ENCODE measurements around the gene TELO2.

TELO2 gene

DNA sequence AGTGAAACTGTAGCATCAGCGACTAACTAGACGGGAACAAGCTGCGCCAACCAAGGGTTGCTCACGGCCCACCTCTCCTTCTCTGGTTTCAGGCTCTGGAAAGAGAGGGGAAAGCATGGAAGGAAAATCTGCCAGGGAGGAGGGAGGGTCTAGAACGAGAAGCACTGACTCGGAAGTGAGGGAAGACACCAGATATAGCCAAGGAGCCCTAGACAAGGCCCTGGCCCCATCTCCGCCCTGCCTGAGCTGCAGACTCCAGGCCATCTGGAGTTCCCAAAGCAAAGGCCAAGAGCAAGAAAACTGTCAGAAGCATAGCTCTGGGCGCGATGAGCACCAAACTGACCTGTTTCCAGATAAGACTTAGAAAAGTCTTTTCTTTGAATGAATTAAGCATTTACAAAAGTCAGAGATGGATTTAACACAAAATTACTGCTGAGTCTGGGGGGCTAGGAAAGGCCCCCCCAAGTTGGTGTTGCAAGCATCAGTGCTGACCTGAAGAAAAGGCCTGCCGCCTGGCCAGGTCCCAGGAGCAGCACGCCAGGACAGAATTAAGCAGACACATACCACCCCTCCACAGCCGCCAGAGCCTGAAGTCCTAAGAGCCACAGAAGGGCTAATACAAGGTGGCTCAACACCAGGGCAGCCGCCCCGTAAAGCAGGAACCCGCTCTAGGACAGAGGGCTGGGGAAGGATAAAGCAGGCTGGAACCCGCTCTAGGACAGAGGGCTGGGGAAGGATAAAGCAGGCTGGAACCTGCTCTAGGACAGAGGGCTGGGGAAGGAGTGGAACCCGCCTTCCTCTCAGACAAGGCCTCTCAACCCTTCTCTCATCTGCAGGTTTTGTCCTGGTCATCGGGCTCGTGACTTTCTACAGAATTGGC lies 61.0 kb downstream of the TELO2 start:
- DNase-seq (ENCODE audit: low read depth in 2 of 2), result no peak

DNA sequence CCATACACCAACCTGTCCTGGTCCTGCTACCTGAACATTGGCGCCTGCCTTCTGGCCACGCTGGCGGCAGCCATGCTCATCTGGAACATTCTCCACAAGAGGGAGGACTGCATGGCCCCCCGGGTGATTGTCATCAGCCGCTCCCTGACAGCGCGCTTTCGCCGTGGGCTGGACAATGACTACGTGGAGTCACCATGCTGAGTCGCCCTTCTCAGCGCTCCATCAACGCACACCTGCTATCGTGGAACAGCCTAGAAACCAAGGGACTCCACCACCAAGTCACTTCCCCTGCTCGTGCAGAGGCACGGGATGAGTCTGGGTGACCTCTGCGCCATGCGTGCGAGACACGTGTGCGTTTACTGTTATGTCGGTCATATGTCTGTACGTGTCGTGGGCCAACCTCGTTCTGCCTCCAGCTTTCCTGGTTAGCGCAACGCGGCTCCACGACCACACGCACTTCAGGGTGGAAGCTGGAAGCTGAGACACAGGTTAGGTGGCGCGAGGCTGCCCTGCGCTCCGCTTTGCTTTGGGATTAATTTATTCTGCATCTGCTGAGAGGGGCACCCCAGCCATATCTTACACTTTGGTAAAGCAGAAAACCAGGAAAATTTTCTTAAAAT lies 61.8 kb downstream of the TELO2 start:
- no peak for DNase-seq (ENCODE audit: low read depth in 2 of 2)

GRCh38 chr16:1556254-1556653 lies 63.1 kb downstream of the TELO2 start:
- DNase-seq (ENCODE audit: low read depth in 2 of 2), result no peak

- no peak for DNase-seq (ENCODE audit: low read depth in 2 of 2)
Observed at GRCh38 chr16:1557074-1557473, 63.9 kb downstream of the TELO2 start.

DNA sequence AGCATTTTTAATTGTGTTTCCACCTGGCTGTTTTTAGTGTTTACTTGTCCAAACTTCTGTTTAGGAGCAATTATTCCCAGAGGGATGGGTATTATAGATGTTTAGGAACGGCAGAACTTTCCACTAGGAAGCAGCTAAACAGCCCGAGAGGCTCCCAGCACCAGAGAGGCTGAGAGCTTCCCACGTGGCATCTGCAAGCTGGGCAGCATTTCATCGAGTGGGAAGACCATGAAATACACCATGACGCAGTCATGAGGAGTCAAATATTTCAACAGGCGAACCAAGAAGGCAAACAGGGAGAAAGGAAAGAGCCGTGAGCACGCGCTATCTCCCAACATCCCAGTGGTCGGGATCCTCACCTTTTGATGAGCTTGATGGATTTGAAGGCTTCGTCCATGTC lies 64.4 kb downstream of the TELO2 start:
- DNase-seq (ENCODE audit: low read depth in 2 of 2), result no peak

DNA sequence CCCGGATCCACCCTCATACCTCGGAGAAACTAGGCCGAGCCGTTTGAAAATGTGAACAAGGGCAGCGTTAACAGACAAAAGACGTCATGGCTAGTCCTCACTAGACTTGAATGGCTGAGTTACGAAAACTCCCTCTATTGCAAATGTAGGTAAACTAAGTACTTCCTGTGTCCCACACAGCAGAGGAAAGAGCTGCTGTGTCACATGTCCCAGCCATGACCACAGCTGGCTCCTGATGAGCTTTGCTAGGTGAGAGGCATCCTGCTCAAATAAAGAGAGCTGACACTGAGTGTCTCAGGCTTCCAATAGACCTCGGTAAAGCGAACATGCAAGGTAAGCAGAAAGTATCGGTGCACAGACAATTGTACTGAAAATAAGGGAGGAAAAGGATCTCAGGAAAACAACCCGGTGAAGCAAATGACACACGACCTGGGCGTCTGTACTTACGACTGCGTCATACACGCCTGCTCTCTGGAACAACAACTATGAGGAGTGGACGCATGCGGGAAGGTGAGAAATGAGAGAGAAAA lies 66.4 kb downstream of the TELO2 start:
- no peak for DNase-seq (ENCODE audit: low read depth in 2 of 2)
